AG09309 (cell line): ENCODE measurements around the gene DPF1.
A peak's percentile ranks its signal among the peaks of the same experiment; 100 is the strongest.
"Not testable (repeated sequence)": the region's sequence is repeated elsewhere in the genome, so short reads cannot be mapped to it uniquely, and the experiment has no call there.

Experiments
- DNase-seq: peaks from one replicate; pipeline ENCODE4 v3.0.0-alpha.2; 2010; ENCODE audit warnings: low read depth
- H3K4me3 ChIP-seq: 2 replicates; pipeline ENCODE4 v1.5.1; 2011; ENCODE audit warnings: mild to moderate bottlenecking, low read depth, low read length, moderate library complexity; ENCODE audit not compliant: control insufficient read depth
- TF ChIP-seq, protein P1 (sequence below): IDR thresholded peaks from 2 replicates; pipeline ENCODE4 v1.5.1; 2011; ENCODE audit warnings: mild to moderate bottlenecking, low read depth, low read length, inconsistent platforms; ENCODE audit not compliant: insufficient read depth, control insufficient read depth; ENCODE audit errors: missing control alignments

DPF1 gene

DNA sequence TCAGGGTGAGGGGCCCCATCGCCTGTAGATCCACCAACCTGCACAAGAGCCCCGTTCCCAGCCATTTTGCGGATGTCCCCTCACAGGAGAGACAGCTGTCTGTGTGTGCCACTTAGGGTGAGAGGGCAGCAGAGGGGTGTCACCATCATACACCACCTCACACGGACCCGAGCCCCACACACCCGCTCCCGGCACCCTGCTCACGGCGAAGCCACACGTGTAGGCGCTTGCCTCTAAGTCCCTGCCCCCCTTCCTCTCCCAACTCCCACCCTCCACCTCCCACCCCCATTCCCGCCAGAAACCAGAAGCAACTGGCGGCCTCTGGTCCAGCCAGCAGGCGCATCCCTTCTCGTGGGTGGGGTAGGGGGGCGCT lies 4.0 kb upstream of the DPF1 start:
- H3K4me3 ChIP-seq: no peak overlapping the region
- no peak for DNase-seq
- TF ChIP-seq, protein P1, sequence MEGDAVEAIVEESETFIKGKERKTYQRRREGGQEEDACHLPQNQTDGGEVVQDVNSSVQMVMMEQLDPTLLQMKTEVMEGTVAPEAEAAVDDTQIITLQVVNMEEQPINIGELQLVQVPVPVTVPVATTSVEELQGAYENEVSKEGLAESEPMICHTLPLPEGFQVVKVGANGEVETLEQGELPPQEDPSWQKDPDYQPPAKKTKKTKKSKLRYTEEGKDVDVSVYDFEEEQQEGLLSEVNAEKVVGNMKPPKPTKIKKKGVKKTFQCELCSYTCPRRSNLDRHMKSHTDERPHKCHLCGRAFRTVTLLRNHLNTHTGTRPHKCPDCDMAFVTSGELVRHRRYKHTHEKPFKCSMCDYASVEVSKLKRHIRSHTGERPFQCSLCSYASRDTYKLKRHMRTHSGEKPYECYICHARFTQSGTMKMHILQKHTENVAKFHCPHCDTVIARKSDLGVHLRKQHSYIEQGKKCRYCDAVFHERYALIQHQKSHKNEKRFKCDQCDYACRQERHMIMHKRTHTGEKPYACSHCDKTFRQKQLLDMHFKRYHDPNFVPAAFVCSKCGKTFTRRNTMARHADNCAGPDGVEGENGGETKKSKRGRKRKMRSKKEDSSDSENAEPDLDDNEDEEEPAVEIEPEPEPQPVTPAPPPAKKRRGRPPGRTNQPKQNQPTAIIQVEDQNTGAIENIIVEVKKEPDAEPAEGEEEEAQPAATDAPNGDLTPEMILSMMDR: no peak

DNA sequence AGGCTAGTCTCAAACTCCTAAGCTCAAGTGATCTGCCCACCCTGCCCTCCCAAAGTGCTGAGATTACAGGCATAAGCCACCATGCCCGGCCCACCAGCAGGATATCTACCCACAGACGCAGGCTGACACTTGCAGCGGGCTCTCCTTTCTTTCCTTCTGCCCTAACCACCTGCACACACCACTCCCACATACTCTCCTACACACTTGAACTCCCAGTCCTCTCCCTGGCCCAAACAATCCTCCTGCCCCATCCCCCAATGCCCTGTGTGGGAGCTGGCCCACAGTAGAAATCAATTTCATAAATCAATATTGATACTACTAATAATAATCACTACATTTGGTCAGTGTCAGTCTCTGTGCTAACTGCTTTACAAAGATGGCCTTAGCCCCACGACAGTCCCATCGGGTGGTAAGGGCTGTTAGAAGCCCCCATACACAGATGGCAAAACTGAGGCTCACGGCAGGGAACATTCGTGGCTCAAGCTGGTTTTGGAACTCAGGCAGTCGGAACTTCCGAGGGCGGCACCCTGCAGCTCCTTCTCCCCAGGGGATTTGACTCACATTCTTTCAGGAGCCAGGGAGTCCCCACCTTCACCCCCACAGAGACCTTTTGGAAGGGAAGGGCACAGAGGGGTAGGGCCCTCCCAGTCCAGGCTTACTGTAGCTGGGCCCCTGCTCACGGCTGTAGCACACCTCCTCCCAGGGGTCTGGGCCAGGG lies 3.4 kb upstream of the DPF1 start:
- TF ChIP-seq, protein P1: no peak
- DNase-seq: no peak
- H3K4me3 ChIP-seq: no peak overlapping the region

DNA sequence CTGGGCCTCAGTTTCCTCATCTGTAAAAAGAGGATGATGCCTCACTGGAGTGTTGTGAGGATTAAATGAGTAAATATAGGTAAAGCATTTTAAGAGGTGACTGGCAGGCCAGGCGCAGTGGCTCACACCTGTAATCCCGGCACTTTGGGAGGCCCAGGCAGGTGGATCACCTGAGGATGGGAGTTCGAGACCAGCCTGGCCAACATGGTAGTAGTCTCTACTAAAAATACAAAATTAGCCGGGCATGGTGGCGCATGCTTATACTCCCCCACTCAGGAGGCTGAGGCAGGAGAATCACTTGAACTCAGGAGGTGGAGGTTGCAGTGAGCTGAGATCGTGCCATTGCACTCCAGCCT lies 819 bp upstream of the DPF1 start:
- not testable (repeated sequence) for H3K4me3 ChIP-seq, DNase-seq

DNA sequence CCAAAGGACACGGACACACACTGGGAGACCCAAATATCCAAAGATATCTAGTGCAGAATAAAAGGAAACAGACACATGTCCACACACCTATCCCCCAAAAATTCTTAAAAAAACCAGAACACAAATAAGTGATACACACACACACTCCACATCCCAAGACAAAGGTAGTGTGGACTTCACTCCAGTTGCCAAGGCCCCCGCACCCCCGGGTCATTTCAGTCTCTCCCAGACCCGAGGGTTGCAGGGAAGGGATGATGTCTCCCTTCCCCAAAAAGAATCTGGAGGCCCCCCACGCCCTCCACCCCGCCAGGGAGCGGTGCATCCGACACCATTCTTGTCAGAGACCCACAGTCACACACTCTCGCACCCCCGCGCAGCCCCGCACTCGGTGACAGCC lies 407 bp downstream of the DPF1 start:
- DNase-seq: no peak
- TF ChIP-seq, protein P1: no peak
- H3K4me3 ChIP-seq: peak overlapping the region; percentile 69

DNA sequence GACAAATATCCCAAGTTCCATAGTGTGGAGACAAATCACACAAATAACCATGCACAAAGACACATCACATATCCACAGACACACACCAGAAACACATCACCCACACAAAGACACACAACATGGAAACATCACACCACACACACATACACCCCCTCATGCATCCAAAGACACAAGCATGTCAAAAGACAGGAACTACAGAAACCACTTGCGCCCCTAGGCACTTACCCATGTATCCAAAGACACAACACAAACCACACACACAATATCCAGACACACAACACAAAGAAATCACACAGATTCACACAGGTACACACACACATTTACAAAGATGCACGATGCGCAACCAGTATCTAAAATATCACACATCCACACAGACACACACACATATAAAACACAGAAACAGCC lies 901 bp downstream of the DPF1 start:
- no peak for DNase-seq
- TF ChIP-seq, protein P1: no peak
- no peak overlapping the region for H3K4me3 ChIP-seq

DNA sequence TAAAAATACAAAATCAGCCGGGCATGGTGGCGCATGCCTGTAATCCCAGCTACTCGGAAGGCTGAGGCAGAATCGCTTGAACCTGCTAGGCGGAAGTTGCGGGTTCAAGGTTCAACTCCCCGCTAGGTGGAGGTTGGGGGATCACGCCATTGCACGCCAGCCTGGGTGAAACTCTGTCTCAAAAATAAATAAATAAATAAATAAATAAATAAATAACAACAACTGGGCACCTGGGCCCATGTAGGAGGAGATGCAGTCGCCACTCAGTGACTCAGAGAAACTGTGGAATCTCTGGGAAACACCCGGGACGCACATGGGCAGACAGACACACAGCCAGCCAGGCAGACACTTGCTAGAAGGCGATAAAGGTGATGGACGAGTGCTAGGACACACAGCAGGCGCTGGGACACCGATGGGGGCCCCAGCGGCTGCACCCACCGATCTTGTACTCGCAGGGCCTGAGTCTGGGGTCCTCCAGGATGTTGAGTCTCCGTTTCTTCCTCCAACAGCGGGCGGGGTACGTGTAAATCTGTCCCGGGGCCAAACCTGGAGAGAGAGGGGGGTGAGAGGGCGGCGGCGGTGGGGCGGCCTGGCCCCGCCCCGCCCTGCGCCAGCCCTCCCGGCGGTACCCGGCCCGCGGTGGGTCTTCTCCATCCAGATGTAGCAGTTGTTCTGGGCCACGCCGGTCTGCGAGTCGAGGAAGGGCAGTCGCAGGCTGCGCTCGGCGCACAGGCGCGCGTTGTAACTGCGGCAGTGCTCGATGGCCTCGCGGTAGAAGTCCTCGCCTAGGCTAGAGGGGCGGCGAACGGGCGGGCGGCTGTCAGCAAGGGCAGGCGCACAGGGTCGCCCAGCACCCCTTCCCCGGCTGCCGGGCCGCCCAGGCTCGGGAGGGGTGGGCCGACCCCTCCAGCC lies 1.8 kb downstream of the DPF1 start:
- TF ChIP-seq, protein P1: no peak
- DNase-seq: no peak
- no peak overlapping the region for H3K4me3 ChIP-seq

DNA sequence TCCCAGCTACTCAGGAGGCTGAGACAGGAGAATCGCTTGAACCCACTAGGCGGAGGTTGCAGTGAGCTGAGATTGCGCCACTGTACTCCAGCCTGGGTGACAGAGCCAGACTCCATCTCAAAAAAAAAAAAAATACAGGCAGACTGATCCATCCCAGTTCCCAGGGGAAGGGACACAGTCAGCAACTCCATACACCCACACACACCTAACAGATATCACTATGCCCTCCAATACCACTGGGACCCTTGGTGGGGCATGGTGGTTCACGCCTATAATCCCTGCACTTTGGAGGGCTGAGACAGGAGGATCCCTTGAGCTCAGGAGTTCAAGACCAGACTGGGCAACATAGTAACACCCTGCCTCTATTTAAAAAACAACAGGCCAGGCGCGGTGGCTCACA lies 2.6 kb downstream of the DPF1 start:
- no peak for DNase-seq
- no peak overlapping the region for H3K4me3 ChIP-seq
- TF ChIP-seq, protein P1: no peak
